Thyroid gland (tissue), 4 donors: Measurements from ENCODE around the gene CCDC9B. TPM values are rescaled to one million over a fixed set of nuclear protein-coding genes. Genes with fewer than 3 reads are reported as not detected.

Experiments used
- DNase-seq, 2 donors: peaks; one replicate each; pipeline ENCODE4 v3.0.0-alpha.2; 2019
- H3K27ac ChIP-seq, 3 donors: fragments of 200-600 bp; sonication (generic); 1 replicate in 2 of 3; 2 replicates in 1 of 3; pipeline ENCODE4 v1.5.1; 2016 to 2019; ENCODE audit warnings: mild to moderate bottlenecking in 1 of 3, moderate library complexity in 1 of 3
- H3K27me3 ChIP-seq: fragments of 200-600 bp; sonication (generic); one replicate; pipeline ENCODE4 v1.5.1; 2019
- H3K36me3 ChIP-seq, 2 donors: fragments of 200-600 bp; sonication (generic); one replicate each; pipeline ENCODE4 v1.5.1; 2016 to 2019
- H3K4me1 ChIP-seq, 2 donors: fragments of 200-600 bp; sonication (generic); one replicate each; pipeline ENCODE4 v1.5.1; 2017 to 2019
- H3K4me3 ChIP-seq, 3 donors: fragments of 200-600 bp; sonication (generic); replicated peaks in 1 of 3; 1 replicate in 2 of 3; 2 replicates in 1 of 3; pipeline ENCODE4 v1.5.1; 2016; ENCODE audit warnings: mild to moderate bottlenecking in 1 of 3
- H3K9me3 ChIP-seq: fragments of 200-600 bp; sonication (generic); one replicate; pipeline ENCODE4 v1.5.1; 2017
- CTCF ChIP-seq, 6 experiments: fragments of 200-600 bp in 3 of 6; fragments of 450-650 bp in 3 of 6; sonication (generic) in 3 of 6; IDR thresholded peaks; one replicate each; pipeline ENCODE4 v1.5.1; 2016 to 2019; ENCODE audit warnings: antibody characterized with exemption in 6 of 6, mild to moderate bottlenecking in 2 of 6, inconsistent platforms in 1 of 6, moderate library complexity in 1 of 6
- POLR2A ChIP-seq, 2 donors: fragments of 450-650 bp; IDR thresholded peaks; one replicate each; pipeline ENCODE4 v1.6.1; 2017; ENCODE audit warnings: antibody characterized with exemption in 2 of 2, mild to moderate bottlenecking in 2 of 2, moderate library complexity in 1 of 2
- WGBS, 2 donors: methylation state at CpG; one replicate each; pipeline ENCODE4 v1.1.5; 2017; 5-methylcytosine and 5-hydroxymethylcytosine counted together
- intact Hi-C: fragments of 100-400 bp; cut with DNase I; formaldehyde crosslinking; loops from one replicate; pipeline ENCODE4 v1.15.1; 2023
- total RNA-seq, 4 donors: library from RNA; depleted of rRNA; stranded (reverse); fragments of >200 nt; gene quantifications; one replicate each; pipeline ENCODE4 v1.2.3, GENCODE V29; 2016

Gene CCDC9B
- total RNA-seq, 4 donors from 2014 or later: 54.2 to 126 (median 97.5) TPM

GRCh38 chr15:40353697-40354096 lies 13.0 kb upstream of the CCDC9B start:
- intact Hi-C loops: no loop called here
- WGBS, 2 donors: 82 to 88% methylated on average over 5 of the region's 5 CpGs
- H3K4me3 ChIP-seq: no peak overlapping the region
- H3K36me3 ChIP-seq: no peaks in the 10 kb centered on the region
- no peak for DNase-seq
- no peaks in the 10 kb centered on the region for H3K9me3 ChIP-seq
- TF ChIP-seq POLR2A (IDR thresholded peaks at IDR 0.05): no peak
- TF ChIP-seq CTCF (IDR thresholded peaks at IDR 0.05): no peak
- H3K27ac ChIP-seq: no peak overlapping the region
- H3K27me3 ChIP-seq: no peaks in the 10 kb centered on the region
- H3K4me1 ChIP-seq: peaks cover 8 to 12% of the 10 kb centered on the region in 2 donors

- 88 to 89% methylated on average over 7 of the region's 7 CpGs for WGBS, 2 donors
- Histone ChIP-seq H3K27ac (no peak overlapping the region), H3K27me3 (no peaks in the 10 kb centered on the region), H3K9me3 (no peaks in the 10 kb centered on the region), H3K4me3 (no peak overlapping the region), H3K36me3 (no peaks in the 10 kb centered on the region), H3K4me1 (peaks cover 0 to 2% of the 10 kb centered on the region in 2 donors)
- intact Hi-C loops: no loop called here
- no peak for DNase-seq
- TF ChIP-seq CTCF (IDR thresholded peaks at IDR 0.05) (no peak), POLR2A (IDR thresholded peaks at IDR 0.05) (no peak)
These were observed 11.7 kb upstream of the CCDC9B start for GRCh38 chr15:40352281-40352901.

GRCh38 chr15:40349163-40349562 lies 8.4 kb upstream of the CCDC9B start:
- intact Hi-C loops: no loop called here
- no peaks in the 10 kb centered on the region for H3K9me3 ChIP-seq
- no peak overlapping the region for H3K27ac ChIP-seq
- no peak overlapping the region for H3K4me3 ChIP-seq
- H3K36me3 ChIP-seq: no peaks in the 10 kb centered on the region
- TF ChIP-seq POLR2A (IDR thresholded peaks at IDR 0.05) (no peak), CTCF (IDR thresholded peaks at IDR 0.05) (no peak)
- 91 to 94% methylated on average over 5 of the region's 5 CpGs for WGBS, 2 donors
- DNase-seq: no peak
- H3K4me1 ChIP-seq: peaks cover 23 to 27% of the 10 kb centered on the region in 2 donors
- no peaks in the 10 kb centered on the region for H3K27me3 ChIP-seq

- no peak for TF ChIP-seq POLR2A (IDR thresholded peaks at IDR 0.05)
- TF ChIP-seq CTCF (IDR thresholded peaks at IDR 0.05): no peak
- DNase-seq: no peak
- Histone ChIP-seq H3K27me3 (no peaks in the 10 kb centered on the region), H3K36me3 (no peaks in the 10 kb centered on the region), H3K27ac (no peak overlapping the region), H3K4me1 (peaks cover 25 to 34% of the 10 kb centered on the region in 2 donors), H3K4me3 (no peak overlapping the region), H3K9me3 (no peaks in the 10 kb centered on the region)
- 94 to 100% methylated on average over 3 to 4 of the region's 5 CpGs for WGBS, 2 donors
- intact Hi-C loops: no loop called here
These were observed 7.7 kb upstream of the CCDC9B start for GRCh38 chr15:40348474-40348870.

GRCh38 chr15:40347559-40348473 lies 7.1 kb upstream of the CCDC9B start:
- no peak for DNase-seq
- intact Hi-C loops: no loop called here
- no peak overlapping the region for H3K27ac ChIP-seq
- no peaks in the 10 kb centered on the region for H3K9me3 ChIP-seq
- no peak overlapping the region for H3K4me3 ChIP-seq
- 90 to 98% methylated on average over 7 to 11 of the region's 11 CpGs for WGBS, 2 donors
- no peak for TF ChIP-seq POLR2A (IDR thresholded peaks at IDR 0.05)
- no peak for TF ChIP-seq CTCF (IDR thresholded peaks at IDR 0.05)
- peaks cover 31 to 41% of the 10 kb centered on the region in 2 donors for H3K4me1 ChIP-seq
- no peaks in the 10 kb centered on the region for H3K27me3 ChIP-seq
- H3K36me3 ChIP-seq: no peaks in the 10 kb centered on the region
